Aorta (tissue), 5 donors: ENCODE results near the gene PAF1. TPM values are rescaled to one million over a fixed set of nuclear protein-coding genes. Genes with fewer than 3 reads are reported as not detected.

Source experiments
- ATAC-seq: fragments of 200-7000 bp; cut with Tn5 transposase; one replicate; pipeline ENCODE4 v1.9.1; 2022; ENCODE audit warnings: moderate library complexity; ENCODE audit not compliant: low FRiP score
- DNase-seq, 2 donors: peaks; one replicate each; pipeline ENCODE4 v3.0.0-alpha.2; 2020
- H3K27ac ChIP-seq, 2 donors: one replicate each; pipeline ENCODE4 v1.5.1; 2013; ENCODE audit warnings: low read length in 2 of 2, mild to moderate bottlenecking in 2 of 2, moderate library complexity in 2 of 2, control low read depth in 1 of 2, inconsistent platforms in 1 of 2, low read depth in 1 of 2
- H3K27me3 ChIP-seq, 2 donors: one replicate each; pipeline ENCODE4 v1.6.1; 2013; ENCODE audit warnings: control low read depth in 1 of 2, low read length in 1 of 2, mild to moderate bottlenecking in 1 of 2, moderate library complexity in 1 of 2; ENCODE audit not compliant: insufficient read depth in 2 of 2, control insufficient read depth in 1 of 2
- H3K36me3 ChIP-seq, 2 donors: one replicate each; pipeline ENCODE4 v1.6.1; 2013; ENCODE audit warnings: control low read depth in 1 of 2, low read length in 1 of 2, mild to moderate bottlenecking in 1 of 2; ENCODE audit not compliant: insufficient read depth in 2 of 2, control insufficient read depth in 1 of 2
- H3K4me1 ChIP-seq, 2 donors: one replicate each; pipeline ENCODE4 v1.6.1; 2013; ENCODE audit warnings: low read length in 2 of 2, control low read depth in 1 of 2, mild to moderate bottlenecking in 1 of 2, moderate library complexity in 1 of 2; ENCODE audit not compliant: insufficient read depth in 2 of 2, control insufficient read depth in 1 of 2
- H3K4me3 ChIP-seq, 2 donors: one replicate each; pipeline ENCODE4 v1.5.1; 2013; ENCODE audit warnings: low read length in 2 of 2, control low read depth in 1 of 2, mild to moderate bottlenecking in 1 of 2
- H3K9me3 ChIP-seq: one replicate; pipeline ENCODE4 v1.6.1; 2013; ENCODE audit warnings: mild to moderate bottlenecking, low read length; ENCODE audit not compliant: control insufficient read depth
- WGBS, 2 donors: extraction: QIAGEN DNeasy Blood & Tissue Kit; methylation state at CpG; one replicate each; pipeline ENCODE4 v1.1.7; 2013; 5-methylcytosine and 5-hydroxymethylcytosine counted together
- intact Hi-C, 2 donors: fragments of 100-400 bp; cut with DNase I; formaldehyde crosslinking; loops; one replicate each; pipeline versions ENCODE4 v1.14.2 to v1.15.0; 2022
- long read RNA-seq, 2 donors: library from polyadenylated mRNA; unstranded; transcript quantifications; one replicate each; pipeline ENCODE4 v2.0.0, GENCODE V29; 2020 to 2021
- polyA plus RNA-seq, 2 donors: library from polyadenylated mRNA; stranded (reverse); fragments of 200-250 nt; gene quantifications; one replicate each; pipeline ENCODE4 v1.2.3, GENCODE V29; 2013
- total RNA-seq, 2 donors: library from RNA; stranded (reverse); fragmentation: NEBNext Ultra II Directional; extraction: Animal tissue kit (Norgen Biotek cat#: 25700); gene quantifications; one replicate each; pipeline ENCODE4 v1.2.1, GENCODE V29; 2021
- donor health status: healthy with polysubstance abuse.
- donor health status: Bipolar disorder and iron deficiency.
- donor health status: DM: no; HTN: no; CAD: no.
- donor health status: DM: no; HTN: no; CAD: no.
- donor health status: DM: yes; HTN: yes; CAD: no.

The PAF1 gene
- total RNA-seq (10 to 100 TPM; 33.9 to 34.5 TPM), polyA plus RNA-seq (10 to 100 TPM; 27.7 to 43.8 TPM)
- long read RNA-seq, donor 1, transcript PAF1-201 (14 exons, 2,066 nt) = major isoform, 207 of 247 reads
- long read RNA-seq, donor 1, partial matches to known transcripts = 13 of 247 reads
- long read RNA-seq, donor 1, other reads (novel, unspliced or antisense) = 27 of 247 reads
- long read RNA-seq, donor 2, transcript PAF1-201 (14 exons, 2,066 nt) = major isoform, 21 of 31 reads
- long read RNA-seq, donor 2, partial matches to known transcripts = 3 of 31 reads
- long read RNA-seq, donor 2, other reads (novel, unspliced or antisense) = 7 of 31 reads

DNA sequence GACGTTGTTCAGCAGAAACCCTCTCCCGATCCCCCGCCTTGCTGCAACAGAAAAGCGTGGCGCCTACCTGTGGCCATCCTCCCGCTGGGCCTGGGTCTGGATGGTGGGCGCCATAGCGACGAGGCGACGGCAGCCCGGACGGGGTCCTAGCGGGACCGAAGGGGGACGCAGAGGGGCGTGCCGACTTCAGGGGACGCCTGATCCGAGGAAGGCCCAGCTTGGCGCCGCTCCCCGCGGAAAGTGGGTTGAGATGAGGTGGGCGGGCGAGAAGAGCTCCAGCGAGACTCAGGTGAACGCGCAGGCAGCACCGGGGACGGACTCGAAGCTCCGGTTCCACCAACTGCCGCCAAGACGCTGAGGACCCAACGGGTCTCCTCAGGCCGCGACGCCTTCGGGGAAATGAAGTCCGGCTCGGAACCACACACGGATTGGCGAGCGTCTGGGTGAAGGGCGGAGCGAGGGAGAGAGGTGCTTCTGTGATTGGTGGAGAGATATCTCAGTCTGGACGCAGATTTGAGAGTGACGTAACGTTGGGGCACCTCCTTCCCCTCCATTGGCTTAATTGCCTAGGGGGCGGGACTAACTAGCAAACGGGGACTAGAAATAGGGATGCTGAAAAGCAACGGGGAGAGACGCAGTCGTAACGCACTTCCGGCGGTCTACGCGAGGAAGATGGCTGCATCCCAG is at the start of gene PAF1, which contains the start of gene MED29:
PAF1 (minus strand) TSS at position 356 of the 687 bp plus-strand sequence; CDS start at position 114, 242 bp downstream.
MED29 (plus strand) TSS at position 628 of the 687 bp plus-strand sequence; CDS start at position 673, 45 bp downstream.
- Histone ChIP-seq H3K27me3 (no peaks in the 10 kb centered on the region), H3K36me3 (peaks cover 0 to 3% of the 10 kb centered on the region in 2 donors), H3K9me3 (no peaks in the 10 kb centered on the region), H3K27ac (peak within 1 kb of the TSS; percentile 89 to 92), H3K4me3 (peak within 1 kb of the TSS; percentile 84 to 90), H3K4me1 (no peaks in the 10 kb centered on the region)
- ATAC-seq = peak; percentile 98
- peak; percentile 98 for DNase-seq
- intact Hi-C loops = loop anchor here (1.0 to 5.0 kb wide), 2 partner anchors 46 to 49 kb away; partner anchors contain the start of genes RPS16 (in 1 of the 2) and SAMD4B (in 1 of the 2)
- 0 to 1% methylated on average over 60 of the region's 60 CpGs for WGBS, 2 donors

DNA sequence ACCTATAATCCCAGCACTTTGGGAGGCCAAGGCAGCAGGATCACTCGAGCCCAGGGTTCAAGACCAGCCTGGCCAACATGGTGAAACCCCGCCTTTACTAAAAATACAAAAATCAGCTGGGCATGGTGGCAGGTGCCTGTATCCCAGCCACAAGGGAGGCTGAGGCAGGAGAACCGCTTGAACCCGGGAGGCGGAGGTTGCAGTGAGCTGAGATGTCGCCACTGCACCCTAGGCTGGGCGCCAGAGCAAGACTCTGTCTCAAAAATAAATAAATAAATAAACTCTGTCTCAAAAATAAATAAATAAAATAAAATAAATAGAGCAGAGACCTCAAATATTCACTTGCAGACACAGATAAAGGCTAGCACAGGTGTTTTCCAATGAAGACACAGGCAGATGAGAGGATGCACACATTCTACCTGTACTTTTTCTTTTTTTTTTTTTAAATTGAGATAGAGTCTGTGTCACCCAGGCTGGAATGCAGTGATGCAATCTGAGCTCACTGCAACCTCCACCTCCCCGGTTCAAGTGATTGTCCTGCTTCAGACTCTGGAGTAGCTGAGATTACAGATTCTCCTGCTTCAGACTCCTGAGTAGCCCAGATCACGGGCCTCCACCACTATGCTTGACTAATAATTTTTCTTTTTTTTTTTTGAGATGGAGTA is 47.5 kb upstream of the PAF1 start:
- Histone ChIP-seq H3K9me3 (no peaks in the 10 kb centered on the region), H3K27ac (no peak overlapping the region), H3K27me3 (no peaks in the 10 kb centered on the region), H3K4me1 (peaks cover 0 to 2% of the 10 kb centered on the region in 2 donors), H3K4me3 (no peak overlapping the region), H3K36me3 (peaks cover 0 to 5% of the 10 kb centered on the region in 2 donors)
- intact Hi-C loops = loop anchor here in 1 of 2 donors (5.0 kb wide), 2 partner anchors 46 to 94 kb away; partner anchors contain the start of genes EID2B, MED29 and PAF1
- DNase-seq (no peak), ATAC-seq (no peak)
- WGBS, 2 donors = 78 to 81% methylated on average over 9 of the region's 9 CpGs

DNA sequence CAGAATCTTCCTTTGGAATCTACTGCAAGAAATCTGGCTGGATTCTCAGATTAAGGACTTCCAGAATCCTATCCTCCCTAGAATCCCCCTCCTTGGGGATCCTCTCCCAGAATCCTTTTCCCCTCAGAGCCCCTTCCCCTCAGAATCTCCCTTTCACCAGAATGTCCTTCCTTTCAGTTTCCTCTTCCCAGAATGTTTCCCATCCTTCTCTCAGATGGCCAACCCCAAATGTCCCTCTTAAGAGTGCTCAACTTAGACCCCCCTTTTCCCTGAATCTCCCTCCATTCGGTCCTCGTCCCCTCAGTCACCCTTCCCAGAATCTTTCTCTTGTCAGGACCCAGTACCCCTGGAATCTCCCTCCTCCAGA is 45.4 kb upstream of the PAF1 start:
- ATAC-seq (no peak), DNase-seq (no peak)
- peaks cover 2 to 6% of the 10 kb centered on the region in 2 donors for H3K36me3 ChIP-seq
- no peak overlapping the region for H3K27ac ChIP-seq
- WGBS, 2 donors = 0 to 1% methylated on average over 2 of the region's 2 CpGs
- intact Hi-C loops = loop anchor here (1.0 to 5.0 kb wide), 3 partner anchors 24 to 96 kb away; partner anchors contain the start of genes EID2B (in 1 of the 2), MED29 (in 1 of the 2), PAF1 (in 1 of the 2) and PLEKHG2 (in 1 of the 2)
- peaks cover 0 to 2% of the 10 kb centered on the region in 2 donors for H3K4me1 ChIP-seq
- no peaks in the 10 kb centered on the region for H3K27me3 ChIP-seq
- H3K4me3 ChIP-seq = peak overlapping the region in 1 of 2 donors; percentile 27
- H3K9me3 ChIP-seq = no peaks in the 10 kb centered on the region

DNA sequence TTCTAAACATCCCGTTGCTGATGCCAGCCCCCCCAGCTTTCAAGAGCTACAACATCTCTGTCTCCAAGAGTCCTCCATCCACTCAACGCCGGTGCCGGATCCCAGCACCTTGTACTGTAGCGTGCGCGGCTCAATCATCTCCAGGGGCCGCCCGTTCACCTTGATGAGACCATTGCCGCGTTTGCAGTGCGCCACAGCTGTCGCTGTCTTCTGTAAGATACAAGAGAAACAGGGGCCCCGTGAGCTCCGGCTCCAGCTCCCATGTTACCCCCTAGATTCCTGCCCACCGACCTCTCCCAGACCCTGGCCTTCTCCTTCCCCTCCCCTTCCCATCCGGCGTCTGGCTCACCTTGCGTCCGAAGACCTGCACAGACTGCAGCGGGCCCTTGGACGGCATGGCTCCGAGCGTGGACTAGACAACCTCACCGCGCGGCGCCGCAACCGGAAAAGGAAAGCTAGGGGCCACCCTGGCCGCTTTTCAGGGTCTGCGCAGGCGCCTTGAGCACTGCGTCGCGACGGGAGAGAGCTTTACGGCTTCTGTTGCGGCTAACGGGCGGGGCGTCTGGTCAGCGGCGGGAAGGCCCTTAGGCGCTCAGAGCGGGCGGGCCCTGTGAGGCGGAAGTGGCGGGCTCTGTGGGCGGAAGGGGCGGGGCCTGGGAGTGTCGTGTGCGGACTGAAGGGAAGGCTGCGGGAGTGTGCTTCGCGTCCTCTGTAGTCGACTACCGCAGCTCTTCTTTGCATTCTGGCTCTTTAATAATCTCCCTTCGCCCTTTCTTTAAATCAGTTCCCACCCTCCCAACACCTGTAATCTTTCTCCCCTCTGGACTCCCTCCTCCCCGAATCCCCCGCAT is 44.8 kb upstream of the PAF1 start, which contains the start of gene RPS16:
RPS16 (minus strand) TSS at position 451 of the 851 bp plus-strand sequence; CDS start at position 397, 54 bp downstream.
- Histone ChIP-seq H3K4me3 (peak within 1 kb of the TSS; percentile 31 to 61), H3K27ac (peak within 1 kb of the TSS in 1 of 2 donors; percentile 49), H3K4me1 (peaks cover 0 to 2% of the 10 kb centered on the region in 2 donors), H3K27me3 (no peaks in the 10 kb centered on the region), H3K9me3 (no peaks in the 10 kb centered on the region), H3K36me3 (peaks cover 2 to 6% of the 10 kb centered on the region in 2 donors)
- ATAC-seq = peak; percentile 99
- 0% methylated on average over 60 to 61 of the region's 61 CpGs for WGBS, 2 donors
- intact Hi-C loops = loop anchor here (1.0 to 5.0 kb wide), 3 partner anchors 23 to 97 kb away; partner anchors contain the start of genes EID2B (in 1 of the 2), MED29 (in 1 of the 2), PAF1 (in 1 of the 2) and PLEKHG2 (in 1 of the 2)
- DNase-seq = peak; percentile 99 to 100

DNA sequence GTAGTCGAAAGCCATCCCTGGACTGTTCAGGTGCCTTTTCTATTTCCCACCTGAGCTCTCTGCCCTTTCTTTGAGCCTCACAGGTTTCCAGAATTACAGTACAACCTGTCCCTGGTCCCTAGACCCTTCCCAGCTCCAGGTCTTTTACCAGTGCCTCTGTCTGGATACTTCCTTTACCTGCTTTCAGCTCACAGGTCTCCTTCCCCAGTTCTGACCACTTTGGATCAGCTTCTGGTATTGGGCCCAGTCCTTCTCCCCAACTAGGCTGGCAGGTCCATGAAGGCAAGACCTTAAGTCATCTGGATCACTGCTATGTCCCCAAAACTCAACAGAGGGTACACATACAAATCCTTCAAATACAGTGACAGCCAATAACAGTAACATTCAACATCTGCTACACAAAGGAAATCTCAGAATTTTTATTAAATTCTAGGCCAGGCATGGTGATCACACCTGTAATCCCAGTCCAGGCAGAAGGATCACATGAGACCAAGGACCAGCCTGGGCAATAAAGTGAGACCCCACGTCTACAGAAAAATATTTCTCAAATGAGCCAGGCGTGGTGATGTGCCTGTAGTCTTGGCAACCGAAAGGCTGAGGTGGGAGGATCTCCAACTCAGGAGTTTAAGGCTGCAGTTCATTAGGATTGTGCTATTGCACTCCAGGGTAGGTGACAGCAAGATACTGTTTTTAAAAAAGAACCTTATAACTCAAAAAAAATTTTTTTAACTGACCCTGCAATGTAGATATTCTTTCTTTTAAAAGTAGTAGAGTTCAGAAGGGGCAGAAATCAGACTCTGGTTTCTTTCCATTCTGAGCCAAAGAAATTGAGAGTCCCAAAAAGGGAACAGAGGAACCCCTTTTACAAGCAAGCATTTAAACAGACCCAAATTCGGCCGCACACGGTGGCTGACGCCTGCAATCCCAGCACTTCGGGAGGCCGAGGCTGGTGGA is 43.5 kb upstream of the PAF1 start:
- H3K27me3 ChIP-seq = no peaks in the 10 kb centered on the region
- 57 to 59% methylated on average over 10 of the region's 10 CpGs for WGBS, 2 donors
- DNase-seq (no peak), ATAC-seq (no peak)
- intact Hi-C loops = loop anchor here in 1 of 2 donors (5.0 kb wide), 2 partner anchors 42 to 98 kb away; partner anchors contain the start of genes EID2B, MED29 and PAF1
- peaks cover 2 to 6% of the 10 kb centered on the region in 2 donors for H3K36me3 ChIP-seq
- no peaks in the 10 kb centered on the region for H3K9me3 ChIP-seq
- peaks cover 0 to 2% of the 10 kb centered on the region in 2 donors for H3K4me1 ChIP-seq
- no peak overlapping the region for H3K27ac ChIP-seq
- no peak overlapping the region for H3K4me3 ChIP-seq

DNA sequence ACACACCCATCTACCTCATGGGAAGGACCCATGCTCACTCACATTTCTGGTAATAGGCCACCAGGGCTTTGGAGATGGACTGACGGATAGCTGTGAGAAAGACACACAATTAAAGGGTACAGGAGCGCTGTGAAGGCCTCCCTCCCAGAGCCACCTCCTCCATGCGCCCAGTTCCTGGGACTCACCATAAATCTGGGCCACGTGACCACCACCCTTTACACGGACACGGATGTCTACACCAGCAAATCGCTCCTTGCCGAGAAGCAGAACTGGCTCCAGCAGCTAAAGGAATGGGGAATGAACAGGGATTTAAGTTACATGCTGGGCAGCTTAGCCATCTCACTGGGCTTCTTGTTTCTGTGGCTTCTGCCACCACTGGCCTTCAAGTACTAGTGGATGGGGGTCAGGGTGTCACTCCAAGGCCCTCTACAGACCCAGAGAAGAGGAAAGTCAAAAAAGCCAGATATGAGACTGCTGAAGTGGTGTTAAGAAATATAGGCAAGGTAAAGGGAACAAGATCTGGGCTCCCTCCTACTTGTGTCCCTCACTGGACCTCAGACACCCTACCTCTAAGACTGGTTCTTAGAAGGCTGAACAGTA is 42.7 kb upstream of the PAF1 start:
- intact Hi-C loops = no loop called here
- DNase-seq (no peak), ATAC-seq (no peak)
- Histone ChIP-seq H3K9me3 (no peaks in the 10 kb centered on the region), H3K4me1 (peaks cover 0 to 2% of the 10 kb centered on the region in 2 donors), H3K4me3 (no peak overlapping the region), H3K27me3 (no peaks in the 10 kb centered on the region), H3K36me3 (peaks cover 2 to 6% of the 10 kb centered on the region in 2 donors), H3K27ac (no peak overlapping the region)
- WGBS, 2 donors = 94% methylated on average over 8 of the region's 8 CpGs

DNA sequence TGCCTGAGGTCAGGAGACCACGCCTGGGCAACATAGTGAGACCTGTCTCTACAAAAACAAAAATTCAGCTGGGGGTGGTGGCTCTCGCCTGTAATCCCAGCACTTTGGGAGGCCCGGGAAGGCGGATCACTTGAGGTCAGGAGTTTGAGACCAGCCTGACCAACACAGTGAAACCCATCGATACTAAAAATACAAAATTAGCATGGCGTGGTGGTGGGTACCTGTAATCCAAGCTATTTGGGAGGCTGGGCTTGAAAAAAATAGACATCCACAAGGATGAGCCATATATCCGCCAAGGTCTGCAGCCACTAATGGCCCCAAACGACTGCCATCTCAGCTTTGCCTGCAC is 41.7 kb upstream of the PAF1 start:
- Histone ChIP-seq H3K4me1 (peaks cover 0 to 2% of the 10 kb centered on the region in 2 donors), H3K36me3 (peaks cover 2 to 6% of the 10 kb centered on the region in 2 donors), H3K27me3 (no peaks in the 10 kb centered on the region), H3K27ac (no peak overlapping the region), H3K4me3 (no peak overlapping the region), H3K9me3 (no peaks in the 10 kb centered on the region)
- intact Hi-C loops = no loop called here
- ATAC-seq = no peak
- WGBS, 2 donors = 94% methylated on average over 8 of the region's 8 CpGs
- no peak for DNase-seq
